WTC11 (cell line): Measurements from ENCODE around the gene GABRA4. TPM values are rescaled to one million over a fixed set of nuclear protein-coding genes. Genes with fewer than 3 reads are reported as not detected.

Source experiments
- ATAC-seq: fragments of 200-7000 bp; cut with Tn5 transposase; 2 replicates; pipeline ENCODE4 v1.10.0; 2021; ENCODE audit warnings: mild to moderate bottlenecking, moderate library complexity
- CTCF ChIA-PET: fragments of 300-600 bp; sonication (Branson Sonifier 250); formaldehyde crosslinking; loops from one replicate; lab custom pipeline; 2021; ENCODE audit warnings: antibody characterized with exemption; lab: Charles Lee
- POLR2A ChIA-PET: fragments of 350-600 bp; sonication (Branson Sonifier 250); formaldehyde crosslinking; loops from one replicate; lab custom pipeline; 2021; ENCODE audit warnings: antibody characterized with exemption; lab: Charles Lee
- DNase-seq: peaks from one replicate; pipeline ENCODE4 v3.0.0; 2021; ENCODE audit warnings: low spot score
- H3K27ac Mint-ChIP-seq: 2 replicates; pipeline ENCODE4 v1.8.0; 2021; ENCODE audit warnings: mixed read lengths
- H3K27me3 Mint-ChIP-seq: 2 replicates; pipeline ENCODE4 v1.8.0; 2021; ENCODE audit warnings: low read depth, mild to moderate bottlenecking, moderate library complexity, mixed read lengths
- H3K36me3 Mint-ChIP-seq: 2 replicates; pipeline ENCODE4 v1.8.0; 2021; ENCODE audit warnings: mixed read lengths
- H3K4me1 Mint-ChIP-seq: 2 replicates; pipeline ENCODE4 v1.8.0; 2022; ENCODE audit warnings: mixed read lengths
- H3K4me3 Mint-ChIP-seq: 2 replicates; pipeline ENCODE4 v1.8.0; 2021; ENCODE audit warnings: mild to moderate bottlenecking, moderate library complexity, mixed read lengths
- H3K9me3 Mint-ChIP-seq: 2 replicates; pipeline ENCODE4 v1.8.0; 2021; ENCODE audit warnings: mixed read lengths
- AFF4 ChIP-seq: sonication (generic); formaldehyde crosslinking; IDR thresholded peaks from 2 replicates; pipeline ENCODE4 v1.8.1; 2023; ENCODE audit warnings: mild to moderate bottlenecking, missing genetic modification reagents, borderline replicate concordance
- ATF1 ChIP-seq: sonication (generic); formaldehyde crosslinking; IDR thresholded peaks from 2 replicates; pipeline ENCODE4 v1.8.1; 2023; ENCODE audit warnings: mild to moderate bottlenecking, moderate library complexity, missing genetic modification reagents
- ATF3 ChIP-seq: sonication (generic); formaldehyde crosslinking; conservative IDR thresholded peaks from 2 replicates; pipeline ENCODE4 v1.8.1; 2022; ENCODE audit warnings: mild to moderate bottlenecking, missing genetic modification reagents
- CREB1 ChIP-seq: sonication (generic); formaldehyde crosslinking; IDR thresholded peaks from 2 replicates; pipeline ENCODE4 v1.8.0; 2023; ENCODE audit warnings: mild to moderate bottlenecking, missing genetic modification reagents
- CTCF ChIP-seq: fragments of 200-600 bp; IDR thresholded peaks from 2 replicates; pipeline ENCODE4 v1.8.0; 2022; ENCODE audit warnings: antibody characterized with exemption
- FOXP1 ChIP-seq: sonication (generic); formaldehyde crosslinking; IDR thresholded peaks from 2 replicates; pipeline ENCODE4 v1.8.0; 2022; ENCODE audit warnings: missing genetic modification reagents, mild to moderate bottlenecking, moderate library complexity, borderline replicate concordance
- FOXP4 ChIP-seq: sonication (generic); formaldehyde crosslinking; IDR thresholded peaks from 2 replicates; pipeline ENCODE4 v1.8.0; 2022; ENCODE audit warnings: mild to moderate bottlenecking, missing genetic modification reagents
- JUN ChIP-seq: sonication (generic); formaldehyde crosslinking; IDR thresholded peaks from 2 replicates; pipeline ENCODE4 v1.8.0; 2023; ENCODE audit warnings: mild to moderate bottlenecking, missing genetic modification reagents
- MYBL2 ChIP-seq: sonication (generic); formaldehyde crosslinking; IDR thresholded peaks from 2 replicates; pipeline ENCODE4 v1.8.1; 2023; ENCODE audit warnings: mild to moderate bottlenecking, moderate library complexity, missing genetic modification reagents
- NR1H2 ChIP-seq: sonication (generic); formaldehyde crosslinking; IDR thresholded peaks from 2 replicates; pipeline ENCODE4 v1.9.0; 2021; ENCODE audit warnings: mild to moderate bottlenecking, moderate library complexity, missing genetic modification reagents
- RELA ChIP-seq: sonication (generic); formaldehyde crosslinking; IDR thresholded peaks from 2 replicates; pipeline ENCODE4 v1.8.1; 2022; ENCODE audit warnings: missing genetic modification reagents, mild to moderate bottlenecking, borderline replicate concordance
- SMAD3 ChIP-seq: sonication (generic); formaldehyde crosslinking; IDR thresholded peaks from 2 replicates; pipeline ENCODE4 v1.8.0; 2022; ENCODE audit warnings: missing genetic modification reagents, mild to moderate bottlenecking, borderline replicate concordance
- SMAD4 ChIP-seq: sonication (generic); formaldehyde crosslinking; IDR thresholded peaks from 2 replicates; pipeline ENCODE4 v1.8.0; 2022; ENCODE audit warnings: mild to moderate bottlenecking, missing genetic modification reagents
- SOX15 ChIP-seq: fragments of 250-450 bp; sonication (Bioruptor Pico); IDR thresholded peaks from 2 replicates; pipeline ENCODE4 v1.9.0; 2021; ENCODE audit warnings: mild to moderate bottlenecking
- TCF7 ChIP-seq: sonication (generic); formaldehyde crosslinking; IDR thresholded peaks from 2 replicates; pipeline ENCODE4 v1.8.0; 2022; ENCODE audit warnings: mild to moderate bottlenecking, low read depth, missing genetic modification reagents, moderate library complexity
- TEAD4 ChIP-seq: sonication (generic); formaldehyde crosslinking; IDR thresholded peaks from 2 replicates; pipeline ENCODE4 v1.8.0; 2022; ENCODE audit warnings: mild to moderate bottlenecking, missing genetic modification reagents
- USF1 ChIP-seq: sonication (generic); formaldehyde crosslinking; IDR thresholded peaks from 2 replicates; pipeline ENCODE4 v1.8.0; 2022; ENCODE audit warnings: mild to moderate bottlenecking, missing genetic modification reagents
- ZNF219 ChIP-seq: sonication (generic); formaldehyde crosslinking; IDR thresholded peaks from 2 replicates; pipeline ENCODE4 v1.8.0; 2023; ENCODE audit warnings: missing genetic modification reagents, mild to moderate bottlenecking, borderline replicate concordance
- ZNF232 ChIP-seq: sonication (generic); formaldehyde crosslinking; IDR thresholded peaks from 2 replicates; pipeline ENCODE4 v1.8.0; 2022; ENCODE audit warnings: mild to moderate bottlenecking, missing genetic modification reagents
- ZNF317 ChIP-seq: sonication (generic); formaldehyde crosslinking; IDR thresholded peaks from 2 replicates; pipeline ENCODE4 v1.8.1; 2023; ENCODE audit warnings: low read depth, mild to moderate bottlenecking, moderate library complexity, missing genetic modification reagents, borderline replicate concordance
- ZNF396 ChIP-seq: fragments of 250-450 bp; sonication (Bioruptor Pico); IDR thresholded peaks from 2 replicates; pipeline ENCODE4 v1.8.0; 2021; ENCODE audit warnings: mild to moderate bottlenecking, moderate library complexity, borderline replicate concordance
- ZNF416 ChIP-seq: fragments of 250-450 bp; sonication (Bioruptor Pico); IDR thresholded peaks from 2 replicates; pipeline ENCODE4 v1.9.0; 2021; ENCODE audit warnings: mild to moderate bottlenecking, inconsistent platforms
- ZNF423 ChIP-seq: fragments of 250-450 bp; sonication (Bioruptor Pico); IDR thresholded peaks from 2 replicates; pipeline ENCODE4 v2.1.2; 2022; ENCODE audit warnings: mild to moderate bottlenecking, moderate library complexity
- ZNF512 ChIP-seq: sonication (generic); formaldehyde crosslinking; IDR thresholded peaks from 2 replicates; pipeline ENCODE4 v1.8.1; 2022; ENCODE audit warnings: missing genetic modification reagents, borderline replicate concordance
- total RNA-seq: library from RNA; stranded (reverse); gene quantifications from 3 replicates; pipeline ENCODE4 v1.2.3, GENCODE V29; 2021
- TF ChIP-seq, protein P1 (sequence below): fragments of 250-450 bp; sonication (Bioruptor Pico); IDR thresholded peaks from 2 replicates; pipeline ENCODE4 v1.9.0; 2021; ENCODE audit warnings: mild to moderate bottlenecking
- TF ChIP-seq, protein P2 (sequence below): fragments of 250-450 bp; sonication (Bioruptor Pico); IDR thresholded peaks from 2 replicates; pipeline ENCODE4 v2.1.2; 2022; ENCODE audit warnings: mild to moderate bottlenecking, moderate library complexity

The GABRA4 gene
- total RNA-seq, 1 experiment from 2014 or later: 0.20 TPM

- peaks cover 26% of the 10 kb centered on the region for H3K27me3 Mint-ChIP-seq
- H3K36me3 Mint-ChIP-seq: no peaks in the 10 kb centered on the region
- H3K27ac Mint-ChIP-seq: no peak overlapping the region
- DNase-seq (peak; percentile 87), ATAC-seq (peak; percentile 91)
- peaks cover 18% of the 10 kb centered on the region for H3K4me1 Mint-ChIP-seq
- POLR2A ChIA-PET: interaction anchor here (1.0 kb wide), 1 partner anchor 101 kb away, joined by 3 read pairs; no protein-coding TSS in a partner anchor
- H3K4me3 Mint-ChIP-seq: peak overlapping the region; percentile 89
- H3K9me3 Mint-ChIP-seq: no peaks in the 10 kb centered on the region
- CTCF ChIA-PET: interaction anchor here (0.7 to 1.5 kb wide), 7 partner anchors 10 to 101 kb away, joined by 3 to 12 read pairs (median 4); partner anchors contain the start of gene GABRA4
- no peak for TF ChIP-seq ZNF416 (CRISPR knock-in tag)
- TF ChIP-seq MYBL2 (CRISPR knock-in tag): no peak
- TF ChIP-seq, protein P1, sequence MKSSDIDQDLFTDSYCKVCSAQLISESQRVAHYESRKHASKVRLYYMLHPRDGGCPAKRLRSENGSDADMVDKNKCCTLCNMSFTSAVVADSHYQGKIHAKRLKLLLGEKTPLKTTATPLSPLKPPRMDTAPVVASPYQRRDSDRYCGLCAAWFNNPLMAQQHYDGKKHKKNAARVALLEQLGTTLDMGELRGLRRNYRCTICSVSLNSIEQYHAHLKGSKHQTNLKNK (CRISPR knock-in tag): no peak
- TF ChIP-seq TEAD4: no peak
- TF ChIP-seq JUN (CRISPR knock-in tag): no peak
- TF ChIP-seq, protein P2, sequence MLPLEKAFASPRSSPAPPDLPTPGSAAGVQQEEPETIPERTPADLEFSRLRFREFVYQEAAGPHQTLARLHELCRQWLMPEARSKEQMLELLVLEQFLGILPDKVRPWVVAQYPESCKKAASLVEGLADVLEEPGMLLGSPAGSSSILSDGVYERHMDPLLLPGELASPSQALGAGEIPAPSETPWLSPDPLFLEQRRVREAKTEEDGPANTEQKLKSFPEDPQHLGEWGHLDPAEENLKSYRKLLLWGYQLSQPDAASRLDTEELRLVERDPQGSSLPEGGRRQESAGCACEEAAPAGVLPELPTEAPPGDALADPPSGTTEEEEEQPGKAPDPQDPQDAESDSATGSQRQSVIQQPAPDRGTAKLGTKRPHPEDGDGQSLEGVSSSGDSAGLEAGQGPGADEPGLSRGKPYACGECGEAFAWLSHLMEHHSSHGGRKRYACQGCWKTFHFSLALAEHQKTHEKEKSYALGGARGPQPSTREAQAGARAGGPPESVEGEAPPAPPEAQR (CRISPR knock-in tag): no peak
- no peak for TF ChIP-seq ATF1 (CRISPR knock-in tag)
- no peak for TF ChIP-seq ZNF423 (CRISPR knock-in tag)
- TF ChIP-seq SMAD4: no peak
- TF ChIP-seq ZNF317 (CRISPR knock-in tag): no peak
- TF ChIP-seq CTCF: peak; percentile 59
- TF ChIP-seq SMAD3 (CRISPR knock-in tag): no peak
- no peak for TF ChIP-seq USF1 (CRISPR knock-in tag)
- no peak for TF ChIP-seq CREB1 (CRISPR knock-in tag)
- no peak for TF ChIP-seq FOXP4 (CRISPR knock-in tag)
- TF ChIP-seq RELA (CRISPR knock-in tag): no peak
- TF ChIP-seq ZNF512: no peak
- no peak for TF ChIP-seq ZNF396 (CRISPR knock-in tag)
- TF ChIP-seq TCF7 (CRISPR knock-in tag): no peak
- 0 out of 2 replicates have a peak, but pooled peaks have one; percentile 48 for TF ChIP-seq AFF4
- TF ChIP-seq SOX15 (CRISPR knock-in tag): no peak
- TF ChIP-seq NR1H2 (CRISPR knock-in tag): no peak
- no peak for TF ChIP-seq ATF3 (CRISPR knock-in tag)
- TF ChIP-seq ZNF232 (CRISPR knock-in tag): 0 out of 2 replicates have a peak, but pooled peaks have one; percentile 24
- no peak for TF ChIP-seq FOXP1 (CRISPR knock-in tag)
- no peak for TF ChIP-seq ZNF219 (CRISPR knock-in tag)
Observed at GRCh38 chr4:47032405-47033106, 39.2 kb upstream of the GABRA4 start.
